GM12891 (cell line): ENCODE measurements around the gene CLDN7.
A peak's percentile ranks its signal among the peaks of the same experiment; 100 is the strongest.

Source experiments
- DNase-seq: peaks from one replicate; pipeline ENCODE4 v3.0.0; 2011; ENCODE audit warnings: low spot score; ENCODE audit not compliant: insufficient read length
- FAIRE-seq: peaks from 2 replicates; lab custom pipeline; 2011; peaks lifted over from hg19 to GRCh38; lab: Jason Lieb, UNC
- PAX5 ChIP-seq: IDR thresholded peaks from 2 replicates; pipeline ENCODE4 v1.6.1; 2011; ENCODE audit warnings: low read length, moderate library complexity, mild to moderate bottlenecking; ENCODE audit not compliant: insufficient read depth, severe bottlenecking
- POLR2A ChIP-seq: IDR thresholded peaks from 2 replicates; pipeline ENCODE4 v1.6.1; 2011; ENCODE audit warnings: low read depth, low read length, control low read depth
- POLR2AphosphoS5 ChIP-seq: IDR thresholded peaks from 2 replicates; pipeline ENCODE4 v1.6.1; 2011; ENCODE audit warnings: low read depth, low read length, control low read depth
- POU2F2 ChIP-seq: IDR thresholded peaks from 2 replicates; pipeline ENCODE4 v1.6.1; 2011; ENCODE audit warnings: low read depth, mild to moderate bottlenecking, control low read depth, low read length, moderate library complexity
- SPI1 ChIP-seq: IDR thresholded peaks from 2 replicates; pipeline ENCODE4 v1.6.1; 2011; ENCODE audit warnings: low read depth, low read length, control low read depth
- TAF1 ChIP-seq: IDR thresholded peaks from 2 replicates; pipeline ENCODE4 v1.6.1; 2011; ENCODE audit warnings: low read depth, low read length, control low read depth

Gene CLDN7

GRCh38 chr17:7279448-7279847, 17.2 kb upstream of the CLDN7 start:
- FAIRE-seq (no peak), DNase-seq (no peak)
- TF ChIP-seq POLR2AphosphoS5 (no peak), TAF1 (no peak), PAX5 (no peak), POLR2A (no peak), POU2F2 (no peak)

- DNase-seq: no peak
- TF ChIP-seq POLR2A (no peak), POLR2AphosphoS5 (no peak), SPI1 (no peak), TAF1 (no peak), PAX5 (no peak), POU2F2 (no peak)
- FAIRE-seq: no peak
Measured at GRCh38 chr17:7266784-7267183, 4.5 kb upstream of the CLDN7 start.

DNA sequence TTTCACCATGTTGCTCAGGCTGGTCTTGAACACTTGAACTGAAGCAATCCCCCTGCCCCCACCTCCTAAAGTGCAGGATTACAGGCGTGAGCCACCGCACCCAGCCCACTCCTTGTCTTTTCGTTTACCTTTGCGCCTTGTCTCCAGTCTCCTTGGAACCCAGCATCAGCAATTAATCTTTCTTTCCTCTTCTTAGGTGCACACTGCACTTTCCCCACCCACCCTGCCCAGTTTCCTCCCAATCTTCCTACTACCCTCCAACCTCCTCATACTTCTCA, 1.5 kb upstream of the CLDN7 start:
- DNase-seq (no peak), FAIRE-seq (no peak)
- TF ChIP-seq SPI1: no peak
- TF ChIP-seq POLR2A: no peak
- TF ChIP-seq POU2F2: no peak
- TF ChIP-seq PAX5: no peak
- no peak for TF ChIP-seq POLR2AphosphoS5
- TF ChIP-seq TAF1: no peak

GRCh38 chr17:7262935-7263800, 890 bp upstream of the CLDN7 start:
- FAIRE-seq (no peak), DNase-seq (no peak)
- no peak for TF ChIP-seq POLR2A
- no peak for TF ChIP-seq POU2F2
- TF ChIP-seq TAF1: no peak
- no peak for TF ChIP-seq SPI1

GRCh38 chr17:7261379-7262191, 693 bp downstream of the CLDN7 start:
- peak; percentile 77 for FAIRE-seq
- DNase-seq: peak; percentile 64
- TF ChIP-seq POLR2A: no peak
- no peak for TF ChIP-seq SPI1
- TF ChIP-seq PAX5: no peak

GRCh38 chr17:7260651-7261378, 1.5 kb downstream of the CLDN7 start:
- TF ChIP-seq POU2F2: 0 out of 2 replicates have a peak, but pooled peaks have one; percentile 1
- TF ChIP-seq TAF1: no peak
- DNase-seq (peak; percentile 79), FAIRE-seq (peak; percentile 76)

GRCh38 chr17:7260151-7260550, 2.1 kb downstream of the CLDN7 start:
- FAIRE-seq (no peak), DNase-seq (no peak)
- 0 out of 2 replicates have a peak, but pooled peaks have one; percentile 28 for TF ChIP-seq POU2F2
- no peak for TF ChIP-seq TAF1

DNA sequence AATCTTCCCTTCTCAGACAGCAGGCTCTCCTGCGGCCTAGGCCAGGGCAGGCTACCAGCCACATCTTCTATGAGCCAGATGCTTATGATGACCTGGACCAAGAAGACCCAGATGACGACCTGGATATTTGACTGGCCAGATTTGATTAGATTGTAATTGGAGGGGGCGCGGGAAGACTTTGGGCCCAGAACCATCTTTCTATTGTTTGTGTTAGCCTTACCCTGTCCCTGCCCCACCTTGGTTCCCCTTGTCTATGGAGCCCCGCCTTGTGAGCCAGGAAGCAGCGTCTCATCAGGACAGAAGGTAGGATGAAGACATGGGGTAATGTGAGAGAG, 2.8 kb downstream of the CLDN7 start:
- DNase-seq (no peak), FAIRE-seq (no peak)
- TF ChIP-seq PAX5: no peak

GRCh38 chr17:7258731-7259554, 3.3 kb downstream of the CLDN7 start:
- no peak; the same call in 1 of the 2 replicates for TF ChIP-seq POLR2A
- TF ChIP-seq SPI1: no peak
- TF ChIP-seq POLR2AphosphoS5: no peak
- no peak for TF ChIP-seq PAX5
- TF ChIP-seq TAF1: no peak
- TF ChIP-seq POU2F2: no peak
- FAIRE-seq (peak; percentile 52), DNase-seq (no peak)
